ENCODE data around the gene SNTA1. TPM values are rescaled to one million over a fixed set of nuclear protein-coding genes. Genes with fewer than 3 reads are reported as not detected.

The SNTA1 gene
- total and polyA plus RNA-seq, 7 donors = 36.6 to 196 (median 139) TPM

GRCh38 chr20:33400812-33401183, 42.8 kb downstream of the SNTA1 start:
- H3K9me3 ChIP-seq = no peaks in the 10 kb centered on the region
- H3K4me1 ChIP-seq = peaks cover 12% of the 10 kb centered on the region
- intact Hi-C loops (cut with DNase I) = loop anchor here (5.0 kb wide), 2 partner anchors 42 to 267 kb away; partner anchors contain the start of genes SNTA1 (in 2 of the 2) and ACTL10 (in 1 of the 2)
- DNase-seq (no peak), ATAC-seq (peak; percentile 23 to 57 (median 48))
- no peak for TF ChIP-seq CTCF (IDR thresholded peaks at IDR 0.05)
- H3K27ac ChIP-seq = peak overlapping the region; percentile 83
- WGBS, 3 donors = 0 to 1% (median 0%) methylated on average over 8 of the region's 8 CpGs
- no peaks in the 10 kb centered on the region for H3K27me3 ChIP-seq (ENCODE audit: insufficient read depth in 3 of 3, low read length in 2 of 3)
- peaks cover 0 to 28% of the 10 kb centered on the region in 2 donors for H3K36me3 ChIP-seq (ENCODE audit: insufficient read depth in 1 of 2, low read depth in 1 of 2)
- peak overlapping the region; percentile 96 for H3K4me3 ChIP-seq

DNA sequence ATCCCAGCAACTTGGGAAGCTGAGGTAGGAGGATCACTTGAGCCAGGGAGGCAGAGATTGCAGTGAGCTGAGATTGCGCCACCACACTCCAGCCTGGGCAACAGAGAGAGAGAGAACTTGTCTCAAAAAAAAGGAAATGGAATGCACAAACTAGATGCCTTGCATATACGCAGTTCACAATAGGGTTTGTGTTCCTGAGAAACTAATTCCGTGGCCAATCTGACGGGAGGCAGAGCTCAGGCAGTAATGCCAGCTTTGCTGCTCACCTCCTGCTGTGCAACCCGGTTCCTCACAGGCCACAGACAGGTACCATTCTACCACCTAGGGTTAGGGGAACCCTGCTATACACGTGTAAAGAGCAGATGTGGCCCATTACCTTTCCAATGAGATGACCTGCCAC, 43.6 kb downstream of the SNTA1 start:
- no peak overlapping the region for H3K27ac ChIP-seq
- H3K27me3 ChIP-seq (ENCODE audit: insufficient read depth in 3 of 3, low read length in 2 of 3) = no peaks in the 10 kb centered on the region
- DNase-seq (no peak), ATAC-seq (no peak)
- peaks cover 0 to 33% of the 10 kb centered on the region in 2 donors for H3K36me3 ChIP-seq (ENCODE audit: insufficient read depth in 1 of 2, low read depth in 1 of 2)
- no peaks in the 10 kb centered on the region for H3K9me3 ChIP-seq
- WGBS, 3 donors = 42 to 46% (median 43%) methylated on average over 6 of the region's 6 CpGs
- H3K4me3 ChIP-seq = peak overlapping the region; percentile 96
- intact Hi-C loops (cut with DNase I) = loop anchor here (5.0 kb wide), 2 partner anchors 42 to 267 kb away; partner anchors contain the start of genes SNTA1 (in 2 of the 2) and ACTL10 (in 1 of the 2)
- H3K4me1 ChIP-seq = peaks cover 12% of the 10 kb centered on the region
- no peak for TF ChIP-seq CTCF (IDR thresholded peaks at IDR 0.05)

- Histone ChIP-seq H3K36me3 (ENCODE audit: insufficient read depth in 1 of 2, low read depth in 1 of 2) (peaks cover 7 to 83% of the 10 kb centered on the region in 2 donors), H3K4me3 (no peak overlapping the region), H3K27me3 (ENCODE audit: insufficient read depth in 3 of 3, low read length in 2 of 3) (no peaks in the 10 kb centered on the region), H3K27ac (no peak overlapping the region), H3K9me3 (no peaks in the 10 kb centered on the region), H3K4me1 (peaks cover 4% of the 10 kb centered on the region)
- TF ChIP-seq CTCF (IDR thresholded peaks at IDR 0.05) = no peak
- intact Hi-C loops (cut with DNase I) = no loop called here
- ATAC-seq = no peak
- no peak for DNase-seq
- WGBS, 3 donors = 89 to 94% (median 92%) methylated on average over 4 of the region's 4 CpGs
Observed at GRCh38 chr20:33394718-33395117, 48.8 kb downstream of the SNTA1 start.

DNA sequence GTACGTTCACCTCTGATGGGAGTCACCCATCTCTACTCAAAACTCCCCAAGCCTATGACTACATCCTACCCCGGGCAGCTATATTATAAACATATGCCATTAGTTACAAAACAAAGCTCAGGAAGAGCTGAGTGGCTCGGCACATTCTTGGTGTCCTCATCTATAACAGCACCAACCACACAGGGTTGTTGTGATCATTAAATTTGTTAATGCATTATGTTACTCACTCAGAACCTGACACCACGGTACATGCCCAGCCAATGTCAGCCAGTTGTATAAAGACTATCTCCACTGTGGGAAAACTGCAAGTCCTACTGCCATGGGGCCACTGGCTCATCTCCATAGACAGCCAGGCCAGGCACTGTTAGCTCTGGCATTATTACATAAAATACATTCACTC, 50.0 kb downstream of the SNTA1 start:
- H3K27ac ChIP-seq = no peak overlapping the region
- H3K4me3 ChIP-seq = no peak overlapping the region
- ATAC-seq (peak in 2 of 4 donors; percentile 43 to 59), DNase-seq (no peak)
- H3K9me3 ChIP-seq = no peaks in the 10 kb centered on the region
- H3K27me3 ChIP-seq (ENCODE audit: insufficient read depth in 3 of 3, low read length in 2 of 3) = no peaks in the 10 kb centered on the region
- TF ChIP-seq CTCF (IDR thresholded peaks at IDR 0.05) = no peak
- intact Hi-C loops (cut with DNase I) = no loop called here
- H3K4me1 ChIP-seq = no peaks in the 10 kb centered on the region
- WGBS, 3 donors = 67 to 95% (median 89%) methylated on average over 4 of the region's 4 CpGs
- H3K36me3 ChIP-seq (ENCODE audit: insufficient read depth in 1 of 2, low read depth in 1 of 2) = peaks cover 7 to 82% of the 10 kb centered on the region in 2 donors
